Activated CD4-positive, alpha-beta T cell treated with anti-CD3 and anti-CD28 coated beads, Interleukin-2, Interleukin-6, amounts not matched to agents 100 ng/mL and 50 ng/mL, durations not matched to agents 16 hours and 8 hours (primary cell): ENCODE measurements around the gene PLXNA2.

Experiments
- DNase-seq: peaks from one replicate; pipeline ENCODE4 v3.0.0-alpha.2; 2020

Gene PLXNA2

GRCh38 chr1:208085655-208086515 lies 158.3 kb downstream of the PLXNA2 start:
- no peak for DNase-seq

DNA sequence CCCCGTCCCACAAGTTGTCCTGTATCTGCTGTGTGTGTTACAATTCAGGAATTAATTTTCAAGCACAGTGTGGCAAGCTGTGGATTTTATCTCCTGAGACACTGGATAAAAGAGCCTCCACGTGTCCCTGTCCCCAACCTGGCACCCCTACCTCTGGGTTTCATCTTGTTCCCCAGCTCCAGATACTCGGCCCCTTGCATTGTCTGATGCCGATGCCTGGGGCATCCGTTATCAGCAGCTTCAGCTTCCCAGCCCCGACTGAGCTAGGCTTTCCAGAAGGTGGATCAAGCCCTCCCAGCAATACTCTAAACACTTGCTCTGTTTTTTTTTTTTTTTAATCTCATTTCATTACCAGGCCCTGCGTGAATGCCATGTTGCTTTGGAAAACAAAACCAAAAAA lies 159.4 kb downstream of the PLXNA2 start:
- DNase-seq, result no peak

DNA sequence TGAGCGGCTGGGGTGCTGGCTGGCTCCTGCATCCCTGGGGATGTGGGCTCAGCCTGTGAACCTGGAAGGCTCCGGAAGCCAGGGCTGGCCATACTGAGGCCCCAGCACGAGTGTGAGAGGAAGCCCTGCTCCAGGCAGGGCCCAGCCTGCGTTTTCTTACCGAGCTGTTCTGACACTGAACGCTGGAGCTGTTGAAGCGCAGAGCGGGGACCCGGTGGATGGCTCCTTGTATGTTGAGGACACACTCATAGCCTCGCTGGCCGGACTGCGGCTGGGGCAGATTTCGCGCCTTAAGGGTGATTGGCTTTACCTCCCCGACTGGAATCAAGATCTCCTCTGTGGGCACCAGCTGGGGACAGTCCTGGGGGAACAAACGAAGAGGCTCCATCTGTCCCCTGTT lies 160.0 kb downstream of the PLXNA2 start:
- DNase-seq, result no peak

DNA sequence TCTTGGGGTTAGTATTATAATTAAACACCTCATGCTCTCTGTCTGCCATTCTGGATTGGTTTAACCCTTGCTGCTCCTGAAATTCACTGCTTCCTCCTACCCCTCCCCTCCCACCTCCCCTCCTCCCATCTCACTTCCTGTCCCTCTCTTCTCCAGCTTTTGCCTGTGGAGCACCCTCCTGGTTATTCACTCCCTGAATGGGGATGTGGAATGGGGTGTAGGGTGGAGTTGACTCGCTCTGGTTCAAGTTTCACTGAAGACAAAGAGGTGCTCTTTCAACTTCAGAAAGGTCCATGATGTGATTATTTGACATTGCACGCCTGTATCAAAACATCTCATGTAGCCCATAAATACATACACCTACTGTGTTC lies 160.5 kb downstream of the PLXNA2 start:
- no peak for DNase-seq

GRCh38 chr1:208083016-208083714 lies 161.0 kb downstream of the PLXNA2 start:
- DNase-seq, result no peak

- DNase-seq, result no peak
These were observed 162.2 kb downstream of the PLXNA2 start for GRCh38 chr1:208081972-208082371.

GRCh38 chr1:208080396-208081286 lies 163.5 kb downstream of the PLXNA2 start:
- DNase-seq, result no peak

DNA sequence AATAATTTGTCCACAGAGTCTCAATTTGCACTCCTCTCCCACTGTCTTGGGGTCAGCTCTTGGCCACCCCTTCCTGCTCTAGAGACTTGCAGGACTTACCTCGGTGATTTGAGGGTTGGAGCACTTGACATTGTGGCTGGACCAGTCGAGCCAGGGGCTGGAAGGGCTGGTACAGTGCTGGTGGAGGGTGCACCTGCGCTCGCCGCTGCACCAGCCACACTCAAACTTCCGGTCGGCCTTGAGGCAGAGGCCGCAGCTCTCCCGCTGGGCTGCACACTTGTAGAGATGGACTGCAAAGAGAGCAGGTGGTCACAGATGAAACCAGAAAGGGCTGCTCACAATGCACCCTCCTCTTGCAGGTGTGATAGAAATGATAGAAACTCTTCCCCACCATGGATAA lies 165.0 kb downstream of the PLXNA2 start:
- DNase-seq, result no peak

GRCh38 chr1:208078752-208079151 lies 165.4 kb downstream of the PLXNA2 start:
- no peak for DNase-seq

GRCh38 chr1:208077232-208078075 lies 166.7 kb downstream of the PLXNA2 start:
- no peak for DNase-seq

- DNase-seq, result no peak
These were observed 169.8 kb downstream of the PLXNA2 start for GRCh38 chr1:208074353-208074752.

- no peak for DNase-seq
These were observed 172.7 kb downstream of the PLXNA2 start for GRCh38 chr1:208071435-208072031.

DNA sequence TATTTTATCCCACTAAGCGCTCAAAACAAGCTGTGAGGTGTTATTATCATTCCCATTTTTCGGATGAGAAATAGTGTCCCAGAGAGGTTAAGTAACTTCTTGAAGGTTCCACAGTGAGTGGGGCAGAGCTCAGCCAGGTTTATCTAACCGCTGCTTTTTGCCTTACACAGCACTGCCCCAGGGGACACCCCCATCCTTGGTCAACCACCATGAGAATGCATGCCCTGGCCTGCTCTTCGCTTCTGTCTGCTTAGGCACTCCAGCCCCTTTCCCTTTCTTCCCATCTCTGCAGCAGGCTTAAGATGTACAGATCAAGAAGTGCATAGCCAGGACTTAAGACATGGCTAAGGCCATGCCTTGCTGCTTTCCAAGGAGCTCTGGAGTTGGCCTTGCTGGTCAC lies 174.3 kb downstream of the PLXNA2 start:
- DNase-seq, result no peak

- no peak for DNase-seq
These were observed 174.9 kb downstream of the PLXNA2 start for GRCh38 chr1:208069317-208069716.

GRCh38 chr1:208068908-208069307 lies 175.3 kb downstream of the PLXNA2 start:
- no peak for DNase-seq

DNA sequence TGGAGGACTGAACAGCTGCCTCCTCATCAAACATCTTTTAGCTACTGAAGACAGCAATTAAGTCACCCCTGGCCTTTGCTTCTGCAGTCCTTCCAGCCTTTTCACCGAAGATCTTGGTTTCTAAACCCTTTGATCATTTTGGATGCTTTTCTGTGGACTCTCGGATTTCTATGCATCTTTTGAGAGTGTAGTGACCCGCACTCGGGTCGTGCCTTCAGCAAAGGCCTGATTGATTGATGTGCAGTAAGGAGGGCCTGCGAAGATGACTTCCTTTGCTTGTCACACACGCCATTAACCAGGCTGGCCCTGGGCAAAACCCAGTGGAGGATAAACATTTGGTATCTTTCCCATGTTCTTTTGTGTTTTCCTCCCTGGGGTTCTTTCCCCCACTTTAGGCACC lies 175.8 kb downstream of the PLXNA2 start:
- no peak for DNase-seq

GRCh38 chr1:208066583-208066982 lies 177.6 kb downstream of the PLXNA2 start:
- no peak for DNase-seq

- no peak for DNase-seq
These were observed 178.3 kb downstream of the PLXNA2 start for GRCh38 chr1:208065862-208066261.

- no peak for DNase-seq
These were observed 182.6 kb downstream of the PLXNA2 start for GRCh38 chr1:208061632-208062031.

DNA sequence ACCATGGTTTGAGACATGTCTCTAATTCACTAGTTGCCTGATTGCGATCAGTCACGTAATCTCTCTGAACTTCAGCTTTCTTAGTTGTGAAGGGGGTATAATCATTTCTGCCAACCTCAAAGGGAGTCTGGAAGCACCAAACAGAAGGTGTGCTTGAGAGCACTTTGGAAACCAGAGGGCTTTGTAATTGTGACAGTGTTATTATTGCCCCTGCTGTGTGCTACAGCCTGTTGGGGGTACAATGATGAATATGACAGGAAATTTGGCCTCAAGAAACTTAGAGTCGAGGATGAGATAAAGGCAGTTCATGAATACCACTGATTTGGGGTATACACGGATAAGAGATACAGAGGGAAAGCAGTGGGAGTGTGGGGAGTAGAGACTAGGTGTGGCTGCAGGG lies 183.1 kb downstream of the PLXNA2 start:
- no peak for DNase-seq

GRCh38 chr1:208060215-208060869 lies 183.8 kb downstream of the PLXNA2 start:
- no peak for DNase-seq
